ENCODE measurements around the gene REL.
"Not testable (repeated sequence)": the region's sequence is repeated elsewhere in the genome, so short reads cannot be mapped to it uniquely, and the experiment has no call there.

The REL gene

DNA sequence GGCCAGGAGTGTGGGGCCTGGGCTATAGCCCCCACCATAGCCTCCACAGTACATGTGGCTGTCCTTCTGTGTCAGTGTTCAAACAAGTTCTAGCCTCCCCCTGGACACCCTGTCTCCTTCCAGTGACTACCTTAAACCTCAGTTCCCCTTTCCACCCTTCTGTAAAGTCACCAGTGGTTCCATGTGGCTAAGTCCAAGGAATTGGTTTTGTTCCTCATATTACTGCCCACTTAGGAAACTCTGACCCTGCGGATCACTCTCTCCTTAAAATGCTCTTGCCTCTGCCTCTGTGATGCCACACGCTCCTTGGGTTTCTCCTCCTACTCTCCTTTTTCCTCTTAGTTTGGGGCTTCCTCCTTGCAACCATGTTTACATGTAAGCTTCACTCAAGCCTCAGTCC, 27.8 kb upstream of the REL start:
- no peaks in the 10 kb centered on the region for H3K27me3 ChIP-seq (ENCODE audit: insufficient read depth, insufficient read length)
- no peak overlapping the region for H3K9ac ChIP-seq (ENCODE audit: insufficient read length, low read depth)
- no peaks in the 10 kb centered on the region for H3K4me1 ChIP-seq (ENCODE audit: insufficient read depth, insufficient read length)
- H3K4me3 ChIP-seq (ENCODE audit: insufficient read length, low read depth): no peak overlapping the region
- no peak for TF ChIP-seq SUZ12 (IDR thresholded peaks at IDR 0.05; ENCODE audit: extremely low read depth, insufficient read depth, insufficient read length)
- no peak for TF ChIP-seq ZNF274 (IDR thresholded peaks at IDR 0.05; ENCODE audit: low read depth, low read length)
- TF ChIP-seq YY1 (IDR thresholded peaks at IDR 0.05; ENCODE audit: insufficient read depth, insufficient read length): no peak
- no peaks in the 10 kb centered on the region for H3K36me3 ChIP-seq (ENCODE audit: insufficient read depth, insufficient read length, low read length)
- no peaks in the 10 kb centered on the region for H3K9me3 ChIP-seq (ENCODE audit: insufficient read depth, low read length)
- no peak for DNase-seq (ENCODE audit: low read depth, low spot score)

DNA sequence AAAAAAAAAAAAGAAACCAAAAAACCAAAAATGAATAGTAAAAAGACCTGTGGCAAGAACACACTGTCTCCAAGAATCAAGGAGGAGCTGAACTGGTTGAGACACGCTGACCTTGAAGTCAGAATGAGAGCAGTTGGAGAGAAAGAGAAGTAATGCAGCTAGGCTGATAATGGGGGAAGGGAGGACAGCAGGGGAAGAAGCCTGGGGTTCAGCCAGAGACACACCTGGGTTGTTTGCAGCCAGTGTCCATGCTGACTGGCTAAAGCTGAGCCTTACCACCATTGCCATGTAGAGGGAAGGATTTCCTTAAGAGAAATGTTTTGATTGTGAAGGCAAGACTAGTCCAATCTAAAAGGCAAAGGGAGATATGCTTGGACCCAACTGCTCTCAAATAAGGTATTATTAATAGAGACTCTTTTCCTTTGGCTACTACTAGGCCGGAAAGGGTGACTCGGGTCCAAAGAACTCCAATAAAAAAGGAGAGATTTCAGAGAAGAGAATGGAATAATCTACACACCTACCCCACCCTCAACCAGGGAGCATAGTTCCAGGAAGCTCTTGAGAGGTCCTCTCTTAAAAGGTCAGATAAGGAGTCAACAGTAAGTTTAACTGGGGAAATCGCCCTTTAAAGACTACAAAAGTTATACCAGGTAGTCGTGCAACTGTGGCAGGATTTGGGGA, 25.2 kb upstream of the REL start:
- Histone ChIP-seq H3K27me3 (ENCODE audit: insufficient read depth, insufficient read length) (no peaks in the 10 kb centered on the region), H3K9me3 (ENCODE audit: insufficient read depth, low read length) (no peaks in the 10 kb centered on the region), H3K9ac (ENCODE audit: insufficient read length, low read depth) (no peak overlapping the region), H3K36me3 (ENCODE audit: insufficient read depth, insufficient read length, low read length) (no peaks in the 10 kb centered on the region), H3K4me3 (ENCODE audit: insufficient read length, low read depth) (no peak overlapping the region), H3K4me1 (ENCODE audit: insufficient read depth, insufficient read length) (no peaks in the 10 kb centered on the region)
- TF ChIP-seq ZNF274 (IDR thresholded peaks at IDR 0.05; ENCODE audit: low read depth, low read length): no peak
- no peak for TF ChIP-seq YY1 (IDR thresholded peaks at IDR 0.05; ENCODE audit: insufficient read depth, insufficient read length)
- no peak for TF ChIP-seq SUZ12 (IDR thresholded peaks at IDR 0.05; ENCODE audit: extremely low read depth, insufficient read depth, insufficient read length)
- DNase-seq (ENCODE audit: low read depth, low spot score): no peak

DNA sequence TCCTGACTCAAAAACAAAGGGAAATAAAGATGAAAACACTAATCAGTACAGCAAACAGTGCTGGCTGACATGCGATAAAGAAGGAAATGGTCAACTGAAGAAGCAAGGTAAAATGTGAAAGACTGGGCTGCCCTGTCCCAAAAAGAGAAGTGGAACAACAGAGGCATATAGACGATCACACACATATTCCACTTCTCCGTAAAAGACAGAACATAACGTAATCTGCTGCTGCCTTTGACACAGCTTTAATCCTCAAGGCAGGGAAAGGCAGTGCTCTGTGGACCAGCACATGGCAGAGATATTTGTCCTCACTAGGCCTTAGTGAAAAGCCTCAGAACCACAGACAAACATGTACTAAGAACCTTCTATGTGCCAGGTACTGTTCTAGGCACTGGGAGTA, 24.3 kb upstream of the REL start:
- no peaks in the 10 kb centered on the region for H3K36me3 ChIP-seq (ENCODE audit: insufficient read depth, insufficient read length, low read length)
- no peaks in the 10 kb centered on the region for H3K27me3 ChIP-seq (ENCODE audit: insufficient read depth, insufficient read length)
- H3K4me1 ChIP-seq (ENCODE audit: insufficient read depth, insufficient read length): no peaks in the 10 kb centered on the region
- no peak overlapping the region for H3K9ac ChIP-seq (ENCODE audit: insufficient read length, low read depth)
- no peak overlapping the region for H3K4me3 ChIP-seq (ENCODE audit: insufficient read length, low read depth)
- TF ChIP-seq YY1 (IDR thresholded peaks at IDR 0.05; ENCODE audit: insufficient read depth, insufficient read length): no peak
- TF ChIP-seq ZNF274 (IDR thresholded peaks at IDR 0.05; ENCODE audit: low read depth, low read length): no peak
- TF ChIP-seq SUZ12 (IDR thresholded peaks at IDR 0.05; ENCODE audit: extremely low read depth, insufficient read depth, insufficient read length): no peak
- no peak for DNase-seq (ENCODE audit: low read depth, low spot score)
- no peaks in the 10 kb centered on the region for H3K9me3 ChIP-seq (ENCODE audit: insufficient read depth, low read length)

DNA sequence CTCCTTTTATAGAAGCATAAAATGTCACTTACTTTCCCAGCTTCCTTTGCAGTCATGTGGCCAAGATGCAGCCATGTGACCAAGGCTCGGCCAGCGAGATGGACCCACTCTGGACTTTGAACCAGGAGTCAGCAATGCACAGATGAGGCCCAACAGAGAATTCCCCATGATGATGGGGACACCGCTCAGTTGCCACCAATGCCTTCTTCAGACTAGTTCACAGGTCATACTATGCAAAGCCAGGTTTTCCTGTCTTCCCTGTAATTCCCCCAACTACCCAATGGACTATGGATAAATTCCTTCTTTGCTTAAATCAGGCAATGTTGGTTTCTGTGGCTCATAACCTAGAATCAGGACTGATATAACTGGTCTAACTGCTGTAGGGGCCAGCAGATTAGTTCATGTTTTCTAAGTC, 22.5 kb upstream of the REL start:
- Histone ChIP-seq H3K9me3 (ENCODE audit: insufficient read depth, low read length) (no peaks in the 10 kb centered on the region), H3K9ac (ENCODE audit: insufficient read length, low read depth) (no peak overlapping the region), H3K27me3 (ENCODE audit: insufficient read depth, insufficient read length) (no peaks in the 10 kb centered on the region), H3K4me3 (ENCODE audit: insufficient read length, low read depth) (no peak overlapping the region), H3K4me1 (ENCODE audit: insufficient read depth, insufficient read length) (no peaks in the 10 kb centered on the region), H3K36me3 (ENCODE audit: insufficient read depth, insufficient read length, low read length) (no peaks in the 10 kb centered on the region)
- no peak for DNase-seq (ENCODE audit: low read depth, low spot score)
- TF ChIP-seq ZNF274 (IDR thresholded peaks at IDR 0.05; ENCODE audit: low read depth, low read length): no peak
- TF ChIP-seq SUZ12 (IDR thresholded peaks at IDR 0.05; ENCODE audit: extremely low read depth, insufficient read depth, insufficient read length): no peak
- TF ChIP-seq YY1 (IDR thresholded peaks at IDR 0.05; ENCODE audit: insufficient read depth, insufficient read length): no peak

DNA sequence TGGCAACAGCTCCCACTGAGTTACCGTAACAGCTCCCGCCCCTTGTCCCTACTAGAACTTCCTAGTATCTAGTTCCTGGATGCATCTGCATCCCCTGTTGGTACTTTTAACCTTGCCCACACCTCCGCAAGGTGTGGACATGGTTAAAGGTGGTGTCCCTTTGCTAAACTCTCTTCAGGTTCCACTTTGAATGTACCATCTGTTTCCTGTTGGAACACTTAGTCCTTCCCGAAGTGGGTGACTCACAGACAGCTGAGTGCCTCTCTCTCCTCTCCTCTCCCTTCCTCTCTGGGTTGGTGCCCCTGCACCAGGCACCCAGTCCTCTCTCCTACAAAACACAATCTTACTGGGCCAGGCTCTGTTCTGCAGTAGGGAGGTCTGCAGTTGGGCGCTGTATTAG, 19.6 kb upstream of the REL start:
- TF ChIP-seq SUZ12 (IDR thresholded peaks at IDR 0.05; ENCODE audit: extremely low read depth, insufficient read depth, insufficient read length) (no peak), ZNF274 (IDR thresholded peaks at IDR 0.05; ENCODE audit: low read depth, low read length) (no peak), YY1 (IDR thresholded peaks at IDR 0.05; ENCODE audit: insufficient read depth, insufficient read length) (no peak)
- no peak overlapping the region for H3K9ac ChIP-seq (ENCODE audit: insufficient read length, low read depth)
- H3K27me3 ChIP-seq (ENCODE audit: insufficient read depth, insufficient read length): no peaks in the 10 kb centered on the region
- DNase-seq (ENCODE audit: low read depth, low spot score): no peak
- H3K36me3 ChIP-seq (ENCODE audit: insufficient read depth, insufficient read length, low read length): no peaks in the 10 kb centered on the region
- H3K4me3 ChIP-seq (ENCODE audit: insufficient read length, low read depth): no peak overlapping the region
- H3K9me3 ChIP-seq (ENCODE audit: insufficient read depth, low read length): peaks cover 6% of the 10 kb centered on the region
- no peaks in the 10 kb centered on the region for H3K4me1 ChIP-seq (ENCODE audit: insufficient read depth, insufficient read length)

DNA sequence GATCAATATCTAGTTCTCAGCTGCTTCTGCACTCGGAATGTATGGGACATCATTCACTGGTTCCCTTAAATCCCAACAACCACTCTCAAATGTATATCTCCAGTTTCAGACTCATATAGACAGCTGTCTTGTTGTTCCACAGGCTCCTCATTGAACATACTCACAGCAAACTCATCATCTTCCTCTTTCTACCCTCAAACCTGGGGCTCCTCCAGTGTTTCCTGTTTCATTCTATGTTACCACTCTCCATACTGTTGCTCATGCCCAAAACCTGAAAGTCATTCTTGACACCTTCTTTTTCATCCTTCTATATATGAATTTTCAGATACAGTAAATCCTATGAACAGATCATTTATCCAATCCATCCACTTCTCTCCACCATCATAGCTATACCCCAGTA, 18.7 kb upstream of the REL start:
- Histone ChIP-seq H3K36me3 (ENCODE audit: insufficient read depth, insufficient read length, low read length) (no peaks in the 10 kb centered on the region), H3K9me3 (ENCODE audit: insufficient read depth, low read length) (peaks cover 6% of the 10 kb centered on the region), H3K27me3 (ENCODE audit: insufficient read depth, insufficient read length) (no peaks in the 10 kb centered on the region), H3K4me3 (ENCODE audit: insufficient read length, low read depth) (no peak overlapping the region), H3K9ac (ENCODE audit: insufficient read length, low read depth) (no peak overlapping the region), H3K4me1 (ENCODE audit: insufficient read depth, insufficient read length) (no peaks in the 10 kb centered on the region)
- TF ChIP-seq YY1 (IDR thresholded peaks at IDR 0.05; ENCODE audit: insufficient read depth, insufficient read length) (no peak), SUZ12 (IDR thresholded peaks at IDR 0.05; ENCODE audit: extremely low read depth, insufficient read depth, insufficient read length) (no peak), ZNF274 (IDR thresholded peaks at IDR 0.05; ENCODE audit: low read depth, low read length) (no peak)
- DNase-seq (ENCODE audit: low read depth, low spot score): no peak

DNA sequence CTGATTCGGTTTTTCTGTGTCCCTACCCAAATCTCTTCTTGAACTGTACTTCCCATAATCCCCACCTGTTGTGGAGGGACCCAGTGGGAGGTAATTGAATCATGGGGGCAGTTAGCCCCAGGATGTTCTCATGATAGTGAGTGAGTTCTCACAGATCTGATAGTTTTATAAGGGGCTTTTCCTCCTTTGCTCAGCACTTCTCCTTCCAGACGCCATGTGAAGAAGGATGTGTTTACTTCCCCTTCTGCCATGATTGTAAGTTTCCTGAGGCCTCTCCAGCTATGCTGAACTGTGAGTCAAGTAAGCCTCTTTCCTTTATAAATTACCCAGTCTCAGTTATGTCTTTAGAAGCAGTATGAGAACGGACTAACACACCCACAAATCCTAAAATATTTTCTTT, 16.0 kb upstream of the REL start:
- not testable (repeated sequence) for H3K9me3 ChIP-seq (ENCODE audit: insufficient read depth, low read length); H3K4me3 ChIP-seq (ENCODE audit: insufficient read length, low read depth); DNase-seq (ENCODE audit: low read depth, low spot score); H3K36me3 ChIP-seq (ENCODE audit: insufficient read depth, insufficient read length, low read length); H3K9ac ChIP-seq (ENCODE audit: insufficient read length, low read depth); H3K27me3 ChIP-seq (ENCODE audit: insufficient read depth, insufficient read length); H3K4me1 ChIP-seq (ENCODE audit: insufficient read depth, insufficient read length)

Measured in NT2/D1 (cell line).